H9 (cell line): ENCODE results near the gene COL4A2. TPM values are rescaled to one million over a fixed set of nuclear protein-coding genes. Genes with fewer than 3 reads are reported as not detected.

ENCODE experiments used
- DNase-seq: peaks from one replicate; pipeline ENCODE4 v3.0.0-alpha.2; 2017
- H2AFZ ChIP-seq: one replicate; pipeline ENCODE4 v1.6.1; 2013; ENCODE audit warnings: mild to moderate bottlenecking, low read length, control low read depth, moderate library complexity
- H2AK5ac ChIP-seq: 2 replicates; pipeline ENCODE4 v1.6.1; 2013; ENCODE audit warnings: low read length, control low read depth, mixed read lengths; ENCODE audit not compliant: insufficient read length
- H2BK120ac ChIP-seq: one replicate; pipeline ENCODE4 v1.6.1; 2013; ENCODE audit warnings: low read depth, mild to moderate bottlenecking, low read length, control low read depth, inconsistent platforms; ENCODE audit not compliant: poor library complexity, severe bottlenecking
- H2BK12ac ChIP-seq: 2 replicates; pipeline ENCODE4 v1.6.1; 2013; ENCODE audit warnings: low read length, control low read depth, mixed read lengths, low read depth; ENCODE audit not compliant: insufficient read length
- H2BK15ac ChIP-seq: 2 replicates; pipeline ENCODE4 v1.6.1; 2013; ENCODE audit warnings: low read depth, low read length, control low read depth
- H2BK20ac ChIP-seq: one replicate; pipeline ENCODE4 v1.6.1; 2013; ENCODE audit warnings: low read depth, mild to moderate bottlenecking, low read length, control low read depth, inconsistent platforms; ENCODE audit not compliant: poor library complexity, severe bottlenecking
- H2BK5ac ChIP-seq: 2 replicates; pipeline ENCODE4 v1.6.1; 2013; ENCODE audit warnings: low read length, control low read depth, mixed read lengths; ENCODE audit not compliant: insufficient read length
- H3K14ac ChIP-seq: 2 replicates; pipeline ENCODE4 v1.6.1; 2013; ENCODE audit warnings: low read length, control low read depth; ENCODE audit not compliant: insufficient read depth
- H3K18ac ChIP-seq: 2 replicates; pipeline ENCODE4 v1.6.1; 2013; ENCODE audit warnings: low read depth, mild to moderate bottlenecking, mixed read lengths, low read length, control low read depth; ENCODE audit not compliant: insufficient read length
- H3K23ac ChIP-seq: 2 replicates; pipeline ENCODE4 v1.6.1; 2013; ENCODE audit warnings: low read length, control low read depth, mixed read lengths, low read depth; ENCODE audit not compliant: insufficient read length
- H3K23me2 ChIP-seq: 2 replicates; pipeline ENCODE4 v1.6.1; 2013; ENCODE audit warnings: low read depth, mild to moderate bottlenecking, mixed read lengths, low read length, control low read depth; ENCODE audit not compliant: insufficient read length, poor library complexity, severe bottlenecking
- H3K27ac ChIP-seq: 2 replicates; pipeline ENCODE4 v1.5.1; 2013; ENCODE audit warnings: low read length, control low read depth, mixed read lengths, low read depth; ENCODE audit not compliant: insufficient read length
- H3K27me3 ChIP-seq: 2 replicates; pipeline ENCODE4 v1.6.1; 2013; ENCODE audit warnings: low read length, control low read depth, inconsistent platforms; ENCODE audit not compliant: insufficient read depth
- H3K4ac ChIP-seq: 2 replicates; pipeline ENCODE4 v1.6.1; 2013; ENCODE audit warnings: low read depth, mild to moderate bottlenecking, control low read depth, inconsistent platforms, low read length, moderate library complexity
- H3K4me1 ChIP-seq: 2 replicates; pipeline ENCODE4 v1.6.1; 2013; ENCODE audit warnings: low read length, control low read depth, inconsistent platforms; ENCODE audit not compliant: insufficient read depth
- H3K4me2 ChIP-seq: 2 replicates; pipeline ENCODE4 v1.6.1; 2013; ENCODE audit warnings: low read length, control low read depth, mixed read lengths; ENCODE audit not compliant: insufficient read length, insufficient read depth
- H3K56ac ChIP-seq: 2 replicates; pipeline ENCODE4 v1.6.1; 2013; ENCODE audit warnings: low read depth, mild to moderate bottlenecking, mixed read lengths, low read length, control low read depth; ENCODE audit not compliant: insufficient read length
- H3K79me1 ChIP-seq: 2 replicates; pipeline ENCODE4 v1.6.1; 2013; ENCODE audit warnings: low read depth, mild to moderate bottlenecking, moderate library complexity, low read length, control low read depth, inconsistent platforms; ENCODE audit not compliant: insufficient read depth, poor library complexity, severe bottlenecking
- H3K79me2 ChIP-seq: 2 replicates; pipeline ENCODE4 v1.6.1; 2013; ENCODE audit warnings: low read length, control low read depth, inconsistent platforms; ENCODE audit not compliant: insufficient read depth
- H3K9ac ChIP-seq: 2 replicates; pipeline ENCODE4 v1.6.1; 2013; ENCODE audit warnings: low read length, control low read depth, mixed read lengths; ENCODE audit not compliant: insufficient read length; ENCODE audit errors: extremely low read depth
- H3K9me3 ChIP-seq: one replicate; pipeline ENCODE4 v1.6.1; 2013; ENCODE audit warnings: low read depth, low read length, inconsistent platforms; ENCODE audit not compliant: control insufficient read depth
- H3T11ph ChIP-seq: one replicate; pipeline ENCODE4 v1.6.1; 2013; ENCODE audit warnings: mild to moderate bottlenecking, low read length, control low read depth, inconsistent platforms
- H4K20me1 ChIP-seq: one replicate; pipeline ENCODE4 v1.6.1; 2013; ENCODE audit not compliant: control insufficient read depth, insufficient read length, insufficient read depth
- H4K5ac ChIP-seq: 2 replicates; pipeline ENCODE4 v1.6.1; 2013; ENCODE audit warnings: low read depth, mild to moderate bottlenecking, mixed read lengths, low read length, control low read depth; ENCODE audit not compliant: insufficient read length
- H4K8ac ChIP-seq: replicated peaks from 2 replicates; pipeline ENCODE4 v1.6.1; 2013; ENCODE audit warnings: low read length, control low read depth, mixed read lengths, low read depth; ENCODE audit not compliant: insufficient read length
- H4K91ac ChIP-seq: 2 replicates; pipeline ENCODE4 v1.6.1; 2013; ENCODE audit warnings: low read depth, mild to moderate bottlenecking, moderate library complexity, mixed read lengths, low read length, control low read depth; ENCODE audit not compliant: insufficient read length
- H3K27ac Mint-ChIP-seq, 3 experiments: 2 replicates in 2 of 3; 3 replicates in 1 of 3; pipeline ENCODE4 v1.8.0; 2020 to 2021; ENCODE audit warnings: mixed read lengths in 3 of 3, mild to moderate bottlenecking in 1 of 3, moderate library complexity in 1 of 3
- H3K27me3 Mint-ChIP-seq: 2 replicates; pipeline ENCODE4 v1.8.0; 2021; ENCODE audit warnings: low read depth, mild to moderate bottlenecking, moderate library complexity, mixed read lengths
- H3K36me3 Mint-ChIP-seq, 3 experiments: 2 replicates in 2 of 3; 3 replicates in 1 of 3; pipeline ENCODE4 v1.8.0; 2020 to 2021; ENCODE audit warnings: low read depth in 3 of 3, mixed read lengths in 3 of 3; ENCODE audit not compliant: insufficient read depth in 1 of 3
- H3K4me1 Mint-ChIP-seq, 2 experiments: 2 replicates each; pipeline ENCODE4 v1.8.0; 2020; ENCODE audit warnings: mixed read lengths in 2 of 2
- H3K4me3 Mint-ChIP-seq, 2 experiments: 2 replicates in 1 of 2; 3 replicates in 1 of 2; pipeline ENCODE4 v1.8.0; 2020 to 2021; ENCODE audit warnings: mild to moderate bottlenecking in 2 of 2, mixed read lengths in 2 of 2, moderate library complexity in 1 of 2
- H3K9me3 Mint-ChIP-seq, 2 experiments: 2 replicates in 1 of 2; 3 replicates in 1 of 2; pipeline ENCODE4 v1.8.0; 2020; ENCODE audit warnings: mild to moderate bottlenecking in 2 of 2, mixed read lengths in 2 of 2, moderate library complexity in 1 of 2
- WGBS: extraction: QIAGEN DNeasy Blood & Tissue Kit; methylation state at CpG from one replicate; pipeline ENCODE4 v1.1.7; 2013; ENCODE audit warnings: missing lambda C conversion rate, low lambda C conversion rate, mixed read lengths; ENCODE audit not compliant: insufficient read length; ENCODE audit errors: extremely low coverage; 5-methylcytosine and 5-hydroxymethylcytosine counted together
- total RNA-seq: library from RNA; stranded (reverse); gene quantifications from 2 replicates; pipeline ENCODE4 v1.2.1, GENCODE V29; 2021
- TF ChIP-seq, protein P1 (sequence below): fragments of 200-600 bp; sonication (generic); conservative IDR thresholded peaks from 3 replicates; pipeline ENCODE4 v1.8.0; 2021; ENCODE audit warnings: antibody characterized with exemption, mild to moderate bottlenecking

COL4A2 gene
- total RNA-seq, 1 experiment from 2014 or later: 76.5 TPM

DNA sequence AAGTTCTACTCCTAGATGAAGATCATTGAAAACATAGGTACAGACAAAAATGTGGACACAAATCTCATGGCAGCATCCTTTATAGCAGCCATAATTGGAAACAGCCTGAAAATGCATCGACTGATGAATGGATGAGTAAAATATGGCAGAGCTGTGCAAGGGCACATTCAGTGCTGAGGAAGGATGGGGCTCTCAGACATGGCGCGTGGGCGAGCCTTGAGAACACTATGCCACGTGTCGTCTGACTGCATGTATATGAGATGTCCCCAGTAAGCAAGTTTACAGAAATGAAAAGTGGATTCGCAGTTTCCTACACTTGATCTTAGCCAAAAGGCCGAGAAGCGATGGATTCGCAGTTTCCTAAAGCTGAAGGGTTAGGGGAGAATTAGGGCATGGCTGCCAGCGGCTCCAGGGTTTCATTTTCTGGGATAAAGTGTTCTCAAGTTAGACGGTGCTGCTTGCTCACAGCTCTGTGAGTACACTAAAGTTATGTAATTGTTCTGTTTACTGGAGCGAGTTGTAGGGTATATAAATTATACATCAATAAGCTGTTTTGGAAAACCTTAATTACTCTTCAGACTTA, 176.4 kb downstream of the COL4A2 start:
- Histone ChIP-seq H3K4me1 (peaks cover 11% of the 10 kb centered on the region), H3K4me2 (no peak overlapping the region), H3K27me3 (no peaks in the 10 kb centered on the region), H3K23me2 (peaks cover 4% of the 10 kb centered on the region), H3K56ac (no peak overlapping the region), H3K79me2 (no peaks in the 10 kb centered on the region), H3K14ac (no peak overlapping the region), H3K18ac (no peak overlapping the region), H2BK12ac (no peak overlapping the region), H2BK15ac (no peak overlapping the region), H2BK5ac (no peak overlapping the region), H3K23ac (no peak overlapping the region), H2AFZ (no peak overlapping the region), H4K20me1 (no peaks in the 10 kb centered on the region), H3K79me1 (no peaks in the 10 kb centered on the region), H2AK5ac (no peak overlapping the region), H2BK20ac (no peak overlapping the region), H2BK120ac (no peak overlapping the region), H4K91ac (no peak overlapping the region), H3K9me3 (no peaks in the 10 kb centered on the region), H3K4ac (no peak overlapping the region), H4K5ac (no peak overlapping the region), H3K27ac (no peak overlapping the region), H3T11ph (no peak overlapping the region), H4K8ac (no peak overlapping the region), H3K9ac (no peak overlapping the region)
- H3K27me3 Mint-ChIP-seq: no peaks in the 10 kb centered on the region
- no peak overlapping the region for H3K4me3 Mint-ChIP-seq
- H3K4me1 Mint-ChIP-seq: peaks cover 43% of the 10 kb centered on the region in 2 experiments
- H3K27ac Mint-ChIP-seq: peak overlapping the region in 1 of 3 experiments; percentile 49; a peak in 2 of 7 replicates
- TF ChIP-seq, protein P1, sequence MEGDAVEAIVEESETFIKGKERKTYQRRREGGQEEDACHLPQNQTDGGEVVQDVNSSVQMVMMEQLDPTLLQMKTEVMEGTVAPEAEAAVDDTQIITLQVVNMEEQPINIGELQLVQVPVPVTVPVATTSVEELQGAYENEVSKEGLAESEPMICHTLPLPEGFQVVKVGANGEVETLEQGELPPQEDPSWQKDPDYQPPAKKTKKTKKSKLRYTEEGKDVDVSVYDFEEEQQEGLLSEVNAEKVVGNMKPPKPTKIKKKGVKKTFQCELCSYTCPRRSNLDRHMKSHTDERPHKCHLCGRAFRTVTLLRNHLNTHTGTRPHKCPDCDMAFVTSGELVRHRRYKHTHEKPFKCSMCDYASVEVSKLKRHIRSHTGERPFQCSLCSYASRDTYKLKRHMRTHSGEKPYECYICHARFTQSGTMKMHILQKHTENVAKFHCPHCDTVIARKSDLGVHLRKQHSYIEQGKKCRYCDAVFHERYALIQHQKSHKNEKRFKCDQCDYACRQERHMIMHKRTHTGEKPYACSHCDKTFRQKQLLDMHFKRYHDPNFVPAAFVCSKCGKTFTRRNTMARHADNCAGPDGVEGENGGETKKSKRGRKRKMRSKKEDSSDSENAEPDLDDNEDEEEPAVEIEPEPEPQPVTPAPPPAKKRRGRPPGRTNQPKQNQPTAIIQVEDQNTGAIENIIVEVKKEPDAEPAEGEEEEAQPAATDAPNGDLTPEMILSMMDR: no peak
- H3K9me3 Mint-ChIP-seq: no peaks in the 10 kb centered on the region
- peaks cover 7 to 38% (median 33%) of the 10 kb centered on the region in 3 experiments; a peak in 6 of 7 replicates for H3K36me3 Mint-ChIP-seq
- no peak for DNase-seq
- WGBS: no CpG with 5 or more reads among the region's 13 CpGs
